Measurements from ENCODE around the gene ADARB2.

Gene ADARB2

DNA sequence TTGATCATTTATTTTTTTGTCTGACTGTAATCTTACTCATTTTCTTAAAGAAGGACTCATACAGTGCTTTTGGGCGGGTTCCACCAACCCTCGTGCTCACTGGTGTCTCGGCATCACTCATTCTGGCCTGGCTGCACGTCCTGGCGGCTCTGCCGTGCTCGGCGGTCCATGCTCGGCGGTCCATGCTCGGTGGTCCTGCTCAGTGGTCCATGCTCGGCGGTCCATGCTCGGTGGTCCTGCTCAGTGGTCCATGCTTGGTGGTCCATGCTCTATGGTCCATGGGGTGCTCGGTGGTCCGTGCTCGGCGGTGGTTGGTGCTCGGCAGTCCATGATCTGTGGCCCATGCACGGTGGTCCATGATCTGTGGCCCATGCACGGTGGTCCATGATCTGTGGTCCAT is 608.7 kb downstream of the ADARB2 start:
- DNase-seq (ENCODE audit: low read depth), result no peak

DNA sequence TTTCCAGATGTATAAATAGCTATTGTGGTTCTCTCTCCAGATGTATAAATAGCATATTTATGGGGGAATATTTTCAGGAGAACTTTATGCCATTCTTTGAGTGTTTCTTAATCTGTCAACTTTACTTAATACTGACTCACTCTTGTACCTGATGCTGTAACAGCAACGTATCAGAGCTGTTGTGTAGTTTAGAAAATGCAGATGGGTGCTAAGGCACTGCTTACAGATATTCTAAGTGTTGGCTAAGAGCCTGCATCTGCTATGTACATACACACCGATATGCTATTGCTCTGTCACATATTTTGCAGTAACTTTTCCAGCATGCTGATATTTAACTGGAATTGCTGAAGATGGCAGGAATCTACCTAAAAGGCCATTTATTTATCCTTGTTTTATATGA is 609.2 kb downstream of the ADARB2 start:
- DNase-seq (ENCODE audit: low read depth), result no peak

DNA sequence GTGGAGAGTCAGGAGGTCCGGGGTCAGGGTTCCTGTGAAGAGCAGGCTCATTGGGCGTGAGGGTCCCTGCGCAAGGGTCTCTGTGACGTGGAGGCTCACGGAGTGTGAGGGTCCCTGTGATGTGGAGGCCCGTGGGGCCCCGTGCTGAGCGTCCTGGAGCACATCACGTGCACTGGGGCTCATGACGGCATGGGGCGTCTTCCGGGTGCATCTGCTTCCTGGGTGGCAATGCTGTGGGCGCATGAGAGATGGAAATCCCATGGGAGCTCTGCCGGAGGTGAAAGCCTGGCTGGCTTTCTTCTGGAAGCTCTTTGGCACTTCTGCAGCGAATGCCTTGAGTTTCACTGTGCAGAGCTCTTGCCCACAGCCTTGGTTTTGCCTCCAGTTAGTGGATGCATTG is 609.7 kb downstream of the ADARB2 start:
- no peak for DNase-seq (ENCODE audit: low read depth)
